ENCODE results near the gene NEK9. TPM values are rescaled to one million over a fixed set of nuclear protein-coding genes. Genes with fewer than 3 reads are reported as not detected.
"Not testable (repeated sequence)": the region's sequence is repeated elsewhere in the genome, so short reads cannot be mapped to it uniquely, and the experiment has no call there.

The NEK9 gene
- total RNA-seq, 1 donor from 2014 or later, result 116 TPM

GRCh38 chr14:75128596-75128990 lies 1.7 kb upstream of the NEK9 start:
- no peak overlapping the region for H3K27ac ChIP-seq
- H3K36me3 ChIP-seq, result peaks cover 3 to 5% of the 10 kb centered on the region in 2 donors
- H3K9me3 ChIP-seq, result no peaks in the 10 kb centered on the region
- no peak for TF ChIP-seq CTCF (IDR thresholded peaks at IDR 0.05)
- intact Hi-C loops (cut with DNase I), result no loop called here
- peaks cover 6 to 18% of the 10 kb centered on the region in 2 donors for H3K4me1 ChIP-seq
- H3K4me3 ChIP-seq, result no peak overlapping the region
- no peak for DNase-seq (ENCODE audit: low spot score in 2 of 2)
- no peaks in the 10 kb centered on the region for H3K27me3 ChIP-seq

GRCh38 chr14:75127903-75128595 lies 1.2 kb upstream of the NEK9 start:
- Histone ChIP-seq H3K36me3 (no peaks in the 10 kb centered on the region), H3K4me3 (peak overlapping the region; percentile 67 to 89), H3K4me1 (peaks cover 6 to 18% of the 10 kb centered on the region in 2 donors), H3K9me3 (no peaks in the 10 kb centered on the region), H3K27ac (peak overlapping the region; percentile 90 to 99), H3K27me3 (no peaks in the 10 kb centered on the region)
- intact Hi-C loops (cut with DNase I), result loop anchor here (2.0 kb wide), 1 partner anchor 109 kb away; no protein-coding TSS in a partner anchor
- no peak for TF ChIP-seq CTCF (IDR thresholded peaks at IDR 0.05)
- DNase-seq (ENCODE audit: low spot score in 2 of 2), result no peak

GRCh38 chr14:75127474-75127820 lies 599 bp upstream of the NEK9 start:
- not testable (repeated sequence) for DNase-seq (ENCODE audit: low spot score in 2 of 2); H3K36me3 ChIP-seq; H3K27me3 ChIP-seq; H3K9me3 ChIP-seq
- Histone ChIP-seq H3K27ac (peak overlapping the region; percentile 90 to 99), H3K4me1 (peaks cover 6 to 18% of the 10 kb centered on the region in 2 donors), H3K4me3 (peak overlapping the region; percentile 67 to 89)
- intact Hi-C loops (cut with DNase I), result loop anchor here (2.0 kb wide), 1 partner anchor 109 kb away; no protein-coding TSS in a partner anchor

- Histone ChIP-seq H3K27ac (peak overlapping the region; percentile 90 to 99), H3K27me3 (no peaks in the 10 kb centered on the region), H3K4me3 (peak overlapping the region; percentile 67 to 89), H3K9me3 (no peaks in the 10 kb centered on the region), H3K4me1 (peaks cover 6 to 18% of the 10 kb centered on the region in 2 donors), H3K36me3 (no peaks in the 10 kb centered on the region)
- intact Hi-C loops (cut with DNase I), result loop anchor here (2.0 kb wide), 1 partner anchor 111 kb away; no protein-coding TSS in a partner anchor
- no peak for DNase-seq (ENCODE audit: low spot score in 2 of 2)
- no peak for TF ChIP-seq CTCF (IDR thresholded peaks at IDR 0.05)
These were observed 715 bp downstream of the NEK9 start for GRCh38 chr14:75126121-75126544.

GRCh38 chr14:75125617-75126016 lies 1.2 kb downstream of the NEK9 start:
- no peaks in the 10 kb centered on the region for H3K9me3 ChIP-seq
- H3K27ac ChIP-seq, result peak overlapping the region; percentile 90 to 99
- TF ChIP-seq CTCF (IDR thresholded peaks at IDR 0.05), result no peak
- peak overlapping the region; percentile 67 to 89 for H3K4me3 ChIP-seq
- DNase-seq (ENCODE audit: low spot score in 2 of 2), result no peak
- intact Hi-C loops (cut with DNase I), result loop anchor here (2.0 kb wide), 1 partner anchor 111 kb away; no protein-coding TSS in a partner anchor
- peaks cover 6 to 18% of the 10 kb centered on the region in 2 donors for H3K4me1 ChIP-seq
- no peaks in the 10 kb centered on the region for H3K27me3 ChIP-seq
- peaks cover 0 to 2% of the 10 kb centered on the region in 2 donors for H3K36me3 ChIP-seq

- Histone ChIP-seq H3K27ac (peak overlapping the region; percentile 19 to 47), H3K9me3 (no peaks in the 10 kb centered on the region), H3K4me3 (no peak overlapping the region), H3K4me1 (peaks cover 6 to 18% of the 10 kb centered on the region in 2 donors), H3K27me3 (no peaks in the 10 kb centered on the region), H3K36me3 (peaks cover 15 to 17% of the 10 kb centered on the region in 2 donors)
- intact Hi-C loops (cut with DNase I), result no loop called here
- DNase-seq (ENCODE audit: low spot score in 2 of 2), result peak in 1 of 2 donors; percentile 21
- TF ChIP-seq CTCF (IDR thresholded peaks at IDR 0.05), result no peak
These were observed 2.9 kb downstream of the NEK9 start for GRCh38 chr14:75123991-75124390.
